ENCODE measurements around the gene FGF9. TPM values are rescaled to one million over a fixed set of nuclear protein-coding genes. Genes with fewer than 3 reads are reported as not detected.

FGF9 gene
- total and polyA plus RNA-seq, 2 donors (not counting 1 experiment from before 2014, with no cell fraction given): 0.13 to 3.0 TPM

- ATAC-seq (ENCODE audit: low read depth) (no peak), DNase-seq (no peak)
- Histone ChIP-seq H3K27ac (ENCODE audit: low read length in 2 of 2) (no peak overlapping the region), H3K36me3 (replicated peaks in 1 of 2; ENCODE audit: control extremely low read depth in 1 of 2, control insufficient read depth in 1 of 2, extremely low read depth in 1 of 2, insufficient read depth in 2 of 2, low read length in 1 of 2) (no peaks in the 10 kb centered on the region), H2AFZ (ENCODE audit: insufficient read depth, low read depth, low read length, poor library complexity, severe bottlenecking) (no peak overlapping the region), H3K79me2 (ENCODE audit: control insufficient read depth, insufficient read depth, low read length) (no peaks in the 10 kb centered on the region), H3K9me3 (ENCODE audit: control extremely low read depth in 1 of 3, control insufficient read depth in 2 of 3, insufficient read depth in 1 of 3, low read length in 2 of 3) (no peaks in the 10 kb centered on the region), H3K27me3 (replicated peaks in 1 of 4; ENCODE audit: control extremely low read depth in 1 of 4, control insufficient read depth in 3 of 4, insufficient read depth in 4 of 4, low read length in 3 of 4) (peaks cover 0 to 4% (median under 1%) of the 10 kb centered on the region in 4 experiments), H3K9ac (ENCODE audit: low read length) (no peak overlapping the region), H4K20me1 (ENCODE audit: control insufficient read depth, insufficient read depth, low read length, poor library complexity, severe bottlenecking) (no peaks in the 10 kb centered on the region), H3K4me3 (ENCODE audit: control extremely low read depth in 1 of 5, extremely low read depth in 1 of 5, insufficient read depth in 1 of 5, low read depth in 2 of 5, low read length in 4 of 5) (no peak overlapping the region), H3K4me2 (replicated peaks; ENCODE audit: low read depth, low read length, poor library complexity, severe bottlenecking) (no peak overlapping the region), H3K4me1 (ENCODE audit: control insufficient read depth in 2 of 2, insufficient read depth in 2 of 2, low read length in 2 of 2) (no peaks in the 10 kb centered on the region)
- Mint-ChIP-seq H3K4me1 (no peaks in the 10 kb centered on the region), H3K9me3 (ENCODE audit: insufficient read depth) (no peaks in the 10 kb centered on the region), H3K27me3 (peaks cover 7% of the 10 kb centered on the region), H3K27ac (no peak overlapping the region), H3K4me3 (no peak overlapping the region)
- TF ChIP-seq EZH2 (IDR thresholded peaks at IDR 0.05; ENCODE audit: borderline replicate concordance, insufficient read depth, low read depth, low read length, poor library complexity, severe bottlenecking) (no peak), CTCF (IDR thresholded peaks at IDR 0.05) (no peak)
- intact Hi-C loops (cut with micrococcal nuclease): no loop called here
- ChIA-PET CTCF (no interaction called here), POLR2A (no interaction called here)
- WGBS (ENCODE audit: insufficient coverage): 68% methylated on average over 2 of the region's 3 CpGs
Observed at GRCh38 chr13:21744149-21744548, 73.3 kb downstream of the FGF9 start.

- no peak for DNase-seq
- no peaks in the 10 kb centered on the region for H3K36me3 ChIP-seq (replicated peaks in 1 of 2; ENCODE audit: control extremely low read depth in 1 of 2, control insufficient read depth in 1 of 2, extremely low read depth in 1 of 2, insufficient read depth in 2 of 2, low read length in 1 of 2)
- H2AFZ ChIP-seq (ENCODE audit: insufficient read depth, low read depth, low read length, poor library complexity, severe bottlenecking): no peak overlapping the region
- ATAC-seq (ENCODE audit: low read depth): no peak
- peaks cover 0 to 4% (median 0%) of the 10 kb centered on the region in 4 experiments for H3K27me3 ChIP-seq (replicated peaks in 1 of 4; ENCODE audit: control extremely low read depth in 1 of 4, control insufficient read depth in 3 of 4, insufficient read depth in 4 of 4, low read length in 3 of 4)
- no peak overlapping the region for H3K27ac ChIP-seq (ENCODE audit: low read length in 2 of 2)
- TF ChIP-seq EZH2 (IDR thresholded peaks at IDR 0.05; ENCODE audit: borderline replicate concordance, insufficient read depth, low read depth, low read length, poor library complexity, severe bottlenecking): no peak
- H3K27ac Mint-ChIP-seq: no peak overlapping the region
- H3K4me1 Mint-ChIP-seq: no peaks in the 10 kb centered on the region
- H3K4me1 ChIP-seq (ENCODE audit: control insufficient read depth in 2 of 2, insufficient read depth in 2 of 2, low read length in 2 of 2): no peaks in the 10 kb centered on the region
- no peak overlapping the region for H3K4me2 ChIP-seq (replicated peaks; ENCODE audit: low read depth, low read length, poor library complexity, severe bottlenecking)
- H4K20me1 ChIP-seq (ENCODE audit: control insufficient read depth, insufficient read depth, low read length, poor library complexity, severe bottlenecking): no peaks in the 10 kb centered on the region
- no peaks in the 10 kb centered on the region for H3K79me2 ChIP-seq (ENCODE audit: control insufficient read depth, insufficient read depth, low read length)
- peaks cover 6% of the 10 kb centered on the region for H3K9me3 Mint-ChIP-seq (ENCODE audit: insufficient read depth)
- no peaks in the 10 kb centered on the region for H3K9me3 ChIP-seq (ENCODE audit: control extremely low read depth in 1 of 3, control insufficient read depth in 2 of 3, insufficient read depth in 1 of 3, low read length in 2 of 3)
- peaks cover 10% of the 10 kb centered on the region for H3K27me3 Mint-ChIP-seq
- H3K9ac ChIP-seq (ENCODE audit: low read length): no peak overlapping the region
- no peak overlapping the region for H3K4me3 ChIP-seq (ENCODE audit: control extremely low read depth in 1 of 5, extremely low read depth in 1 of 5, insufficient read depth in 1 of 5, low read depth in 2 of 5, low read length in 4 of 5)
- no peak overlapping the region for H3K4me3 Mint-ChIP-seq
- ChIA-PET POLR2A (no interaction called here), CTCF (no interaction called here)
- intact Hi-C loops (cut with micrococcal nuclease): no loop called here
Observed at GRCh38 chr13:21745307-21745706, 74.4 kb downstream of the FGF9 start.
